ENCODE data around the gene TGFBR2.

TGFBR2 gene

DNA sequence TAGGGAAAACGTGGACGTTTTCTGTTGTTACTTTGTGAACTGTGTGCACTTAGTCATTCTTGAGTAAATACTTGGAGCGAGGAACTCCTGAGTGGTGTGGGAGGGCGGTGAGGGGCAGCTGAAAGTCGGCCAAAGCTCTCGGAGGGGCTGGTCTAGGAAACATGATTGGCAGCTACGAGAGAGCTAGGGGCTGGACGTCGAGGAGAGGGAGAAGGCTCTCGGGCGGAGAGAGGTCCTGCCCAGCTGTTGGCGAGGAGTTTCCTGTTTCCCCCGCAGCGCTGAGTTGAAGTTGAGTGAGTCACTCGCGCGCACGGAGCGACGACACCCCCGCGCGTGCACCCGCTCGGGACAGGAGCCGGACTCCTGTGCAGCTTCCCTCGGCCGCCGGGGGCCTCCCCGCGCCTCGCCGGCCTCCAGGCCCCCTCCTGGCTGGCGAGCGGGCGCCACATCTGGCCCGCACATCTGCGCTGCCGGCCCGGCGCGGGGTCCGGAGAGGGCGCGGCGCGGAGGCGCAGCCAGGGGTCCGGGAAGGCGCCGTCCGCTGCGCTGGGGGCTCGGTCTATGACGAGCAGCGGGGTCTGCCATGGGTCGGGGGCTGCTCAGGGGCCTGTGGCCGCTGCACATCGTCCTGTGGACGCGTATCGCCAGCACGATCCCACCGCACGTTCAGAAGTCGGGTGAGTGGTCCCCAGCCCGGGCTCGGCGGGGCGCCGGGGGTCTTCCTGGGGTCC, at the start of gene TGFBR2:
TSS of gene TGFBR2 (plus strand) at position 301 of the 731 bp plus-strand sequence. CDS start at position 584, 283 bp downstream.
- peak; percentile 44 to 69 for DNase-seq

DNA sequence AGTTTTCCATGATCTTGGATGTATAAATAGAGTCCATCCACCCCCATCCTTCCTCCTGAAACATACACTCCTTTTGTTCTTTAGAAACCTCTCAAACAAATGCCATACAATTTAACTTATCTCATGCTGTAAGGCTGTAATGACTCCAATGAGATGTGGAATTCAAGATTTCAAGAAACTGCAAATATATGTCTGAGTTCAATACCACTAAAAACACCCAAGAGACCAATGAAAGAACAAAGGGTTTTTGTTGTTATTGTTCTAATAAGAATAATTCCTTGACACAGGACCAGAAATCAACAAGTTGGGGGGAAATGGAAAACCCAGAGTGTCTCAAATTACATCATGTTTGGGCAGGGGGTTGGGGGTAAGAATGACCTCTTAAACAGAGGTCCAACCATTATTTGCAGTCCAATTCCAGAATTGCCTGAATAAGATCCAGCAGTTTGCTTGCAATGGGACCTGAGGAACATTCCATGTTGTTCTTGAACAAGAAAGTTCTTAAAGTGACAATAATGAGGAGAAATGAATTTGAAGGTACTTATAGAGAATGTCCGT, 48.6 kb upstream of the TGFBR2 start:
- DNase-seq: no peak

DNA sequence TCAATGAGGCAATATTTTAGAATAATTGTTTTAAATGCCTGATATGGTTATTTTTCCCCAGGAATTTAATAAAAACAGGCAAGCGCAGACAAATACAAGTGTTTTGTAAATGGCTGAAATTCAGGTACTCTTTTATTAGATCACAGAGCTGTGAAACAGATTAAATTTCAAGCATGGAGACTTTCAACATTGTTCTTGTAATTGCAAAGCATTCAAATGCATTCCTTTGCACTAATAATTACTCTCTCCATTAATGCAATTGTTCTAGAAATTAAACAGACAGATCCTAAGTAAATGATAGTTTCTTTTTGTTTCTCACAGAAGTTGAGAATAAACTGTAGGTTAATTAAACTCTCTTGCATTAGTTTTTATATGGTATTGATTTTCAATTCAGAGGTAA, 42.4 kb upstream of the TGFBR2 start:
- DNase-seq: no peak

DNA sequence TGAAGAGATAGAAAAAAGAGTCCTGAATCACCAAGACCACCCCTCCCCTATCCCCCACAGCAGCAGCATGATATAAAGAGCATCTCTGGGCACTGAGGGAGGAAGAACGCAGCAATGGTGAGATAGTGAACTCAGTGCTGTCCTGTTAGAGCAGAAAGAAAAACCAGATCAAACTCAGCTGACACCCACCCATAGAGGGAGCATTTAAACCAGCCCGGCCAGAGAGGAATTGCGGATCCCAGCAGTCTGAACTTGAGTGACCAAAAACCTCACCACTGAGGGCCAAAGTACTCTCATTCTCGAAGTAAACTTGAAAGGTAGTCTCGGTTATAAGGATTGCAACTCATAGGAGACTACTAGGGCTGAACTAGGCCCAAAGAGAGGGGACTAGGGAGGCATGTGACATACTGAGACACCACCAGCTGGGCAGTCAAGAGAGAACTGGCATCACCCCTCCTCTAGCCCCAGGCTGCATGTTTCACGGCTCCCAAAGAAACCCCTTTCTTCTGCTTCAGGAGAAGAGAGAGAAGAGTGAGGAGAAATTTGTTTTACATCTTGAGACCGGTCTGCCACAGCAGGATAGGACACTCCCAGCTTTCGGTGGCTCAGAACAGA, 39.2 kb upstream of the TGFBR2 start:
- DNase-seq: no peak

DNA sequence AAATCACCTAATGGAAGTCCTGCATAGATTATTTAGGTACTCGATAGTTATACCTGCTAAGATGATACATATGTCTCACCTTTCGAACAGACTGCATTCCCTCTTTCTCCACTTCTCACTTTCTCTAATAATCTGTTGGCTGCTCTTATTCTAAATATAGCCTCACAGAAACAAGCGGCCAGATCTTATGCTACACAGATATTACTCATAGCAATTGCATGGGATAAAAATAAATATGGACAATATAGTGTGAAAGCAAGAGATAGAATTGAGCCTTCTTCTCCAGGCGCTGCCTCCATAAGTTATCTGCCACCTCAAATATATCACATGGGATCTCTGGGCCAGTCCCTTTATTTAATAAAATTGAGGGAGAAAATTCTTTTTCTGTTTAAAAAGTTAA, 29.5 kb upstream of the TGFBR2 start:
- DNase-seq: no peak

DNA sequence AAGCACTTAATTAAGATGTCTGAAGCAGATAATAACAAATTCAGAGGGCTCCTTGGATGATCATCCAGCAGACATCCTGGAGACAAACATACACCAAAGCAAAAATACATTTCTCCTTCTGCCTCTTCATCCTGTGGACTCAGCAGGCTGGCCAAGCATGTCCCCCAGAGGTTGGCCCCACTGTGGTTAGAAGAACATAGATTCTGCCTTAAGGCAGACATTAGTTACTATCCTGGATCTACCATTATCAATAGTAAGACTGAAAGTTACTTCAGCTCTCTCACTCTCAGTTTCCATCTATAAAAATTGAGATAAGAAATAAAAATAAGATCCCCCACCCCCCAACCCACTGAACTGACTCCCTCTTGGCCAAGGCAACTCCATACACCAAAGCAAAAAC, 28.6 kb upstream of the TGFBR2 start:
- DNase-seq: no peak

DNA sequence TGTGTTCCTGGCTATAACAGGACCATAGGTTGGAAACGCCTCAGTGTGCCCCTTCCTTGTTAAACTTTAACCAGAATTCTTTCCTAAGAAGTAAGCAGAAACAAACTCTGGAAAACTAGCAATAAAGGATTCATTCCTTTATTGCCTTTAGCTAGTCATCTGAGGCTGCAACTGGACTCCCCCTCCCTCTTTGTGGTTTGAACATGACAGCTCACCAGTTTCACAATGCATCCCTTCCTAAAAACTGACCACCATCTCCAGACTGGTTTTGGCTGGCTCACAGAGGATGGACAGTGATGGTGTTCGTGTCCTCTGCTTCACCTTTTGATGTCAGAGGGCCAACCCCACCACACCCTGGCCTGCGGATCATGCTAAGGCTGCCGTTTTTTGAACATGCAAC, 27.9 kb upstream of the TGFBR2 start:
- no peak for DNase-seq

DNA sequence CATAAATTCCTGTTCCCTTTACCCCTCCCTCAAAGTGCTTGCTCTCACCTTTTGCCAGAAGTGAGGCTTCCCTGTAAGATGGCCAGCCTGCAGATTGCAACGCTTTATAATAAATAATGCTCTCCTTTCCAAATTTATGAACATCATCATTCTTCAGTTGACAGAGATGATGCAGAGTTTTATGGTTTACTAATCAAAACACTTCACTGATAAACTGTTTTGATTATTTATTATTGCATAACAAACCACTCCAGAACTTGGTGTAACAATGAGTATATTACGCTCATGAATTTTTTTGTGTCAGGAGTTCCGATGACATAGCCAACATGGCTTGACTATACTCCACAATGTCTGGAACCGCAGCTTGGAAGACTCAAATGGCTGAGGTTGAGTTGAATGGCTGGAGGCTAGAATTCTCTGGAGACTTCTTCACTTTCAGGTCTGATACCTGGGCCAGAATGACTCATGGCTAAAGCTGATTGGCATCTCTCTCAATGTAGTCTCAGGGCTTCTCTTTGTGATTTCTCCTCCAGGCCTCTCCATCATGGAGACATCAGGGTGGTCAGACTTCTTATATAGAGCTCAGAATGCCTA, 27.3 kb upstream of the TGFBR2 start:
- DNase-seq: no peak

DNA sequence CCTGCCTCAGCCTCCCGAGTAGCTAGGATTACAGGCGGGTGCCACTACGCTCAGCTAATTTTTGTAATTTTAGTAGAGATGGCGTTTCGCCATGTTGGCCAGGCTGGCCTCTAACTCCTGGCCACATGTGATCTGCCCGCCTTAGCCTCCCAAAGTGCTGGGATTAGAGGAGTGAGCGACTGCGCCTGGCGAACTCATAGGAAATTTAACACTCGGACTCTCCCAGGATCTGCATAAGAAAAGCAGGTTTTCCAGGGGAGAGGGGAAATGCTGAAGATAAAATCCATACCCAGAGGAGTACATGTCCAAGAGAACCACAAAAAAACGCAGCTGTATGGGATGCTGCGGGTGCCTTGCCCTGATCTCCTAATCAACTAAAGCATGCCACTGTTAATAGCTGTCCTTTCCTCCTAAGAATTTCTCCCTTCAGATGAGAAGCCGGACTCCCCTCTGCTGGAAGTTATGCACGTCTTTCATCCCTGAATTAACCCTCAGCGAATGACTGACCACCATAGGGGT, 25.3 kb upstream of the TGFBR2 start:
- no peak for DNase-seq

DNA sequence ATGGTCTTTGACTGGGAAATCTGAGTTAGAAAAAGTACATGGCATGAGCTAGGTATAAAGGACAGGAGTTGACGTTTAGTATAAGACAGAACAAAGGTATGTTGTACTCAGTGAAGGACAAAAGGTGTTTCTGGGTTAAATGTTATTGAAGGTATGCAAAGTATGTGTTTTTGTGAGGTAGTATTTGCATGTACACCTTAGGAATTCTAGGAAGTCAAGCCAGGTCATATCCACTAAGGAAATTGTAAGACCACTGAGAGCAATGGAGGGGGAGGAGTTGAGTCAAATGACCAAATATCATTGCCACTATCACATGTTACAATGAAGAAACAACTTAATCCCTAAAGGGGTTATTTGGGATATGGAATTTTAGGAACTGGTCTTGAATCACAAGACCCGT, 24.4 kb upstream of the TGFBR2 start:
- no peak for DNase-seq

DNA sequence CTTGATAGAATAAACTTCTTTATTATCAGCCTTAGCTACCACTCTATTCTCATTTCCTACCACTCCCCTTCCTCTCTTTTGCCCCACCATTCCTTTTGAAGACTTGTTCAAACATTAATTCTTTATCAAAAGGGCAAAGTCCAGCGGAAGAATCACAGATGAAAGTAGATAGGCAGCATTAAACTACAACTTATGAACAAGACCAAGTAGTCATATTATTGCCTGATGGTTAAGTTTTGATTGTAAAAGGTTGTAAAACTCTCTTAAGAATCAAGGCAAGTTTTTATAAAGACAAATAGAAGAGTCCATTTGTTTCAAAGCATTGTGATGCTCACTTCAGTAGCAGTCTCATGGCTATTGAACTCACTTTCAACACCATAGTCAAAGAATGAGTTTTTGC, 22.4 kb upstream of the TGFBR2 start:
- DNase-seq: no peak

DNA sequence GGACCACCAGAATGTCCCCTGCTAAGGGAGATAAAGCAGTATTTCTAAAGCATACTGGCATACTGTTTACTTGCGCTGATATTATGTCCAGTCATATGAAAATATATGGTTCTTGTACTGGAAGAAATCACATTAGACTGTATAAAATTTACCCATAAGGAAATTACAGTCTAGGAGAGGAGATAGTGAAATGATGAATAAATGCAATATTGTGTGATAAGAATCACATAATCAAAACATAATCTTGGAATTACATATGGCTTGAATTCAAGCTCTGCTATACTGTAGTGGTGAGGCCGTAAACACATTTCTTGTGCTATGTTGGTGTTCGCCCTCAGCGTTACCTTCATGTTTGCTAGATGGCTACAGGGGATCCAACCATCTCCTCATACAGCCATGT, 20.7 kb upstream of the TGFBR2 start:
- no peak for DNase-seq

DNA sequence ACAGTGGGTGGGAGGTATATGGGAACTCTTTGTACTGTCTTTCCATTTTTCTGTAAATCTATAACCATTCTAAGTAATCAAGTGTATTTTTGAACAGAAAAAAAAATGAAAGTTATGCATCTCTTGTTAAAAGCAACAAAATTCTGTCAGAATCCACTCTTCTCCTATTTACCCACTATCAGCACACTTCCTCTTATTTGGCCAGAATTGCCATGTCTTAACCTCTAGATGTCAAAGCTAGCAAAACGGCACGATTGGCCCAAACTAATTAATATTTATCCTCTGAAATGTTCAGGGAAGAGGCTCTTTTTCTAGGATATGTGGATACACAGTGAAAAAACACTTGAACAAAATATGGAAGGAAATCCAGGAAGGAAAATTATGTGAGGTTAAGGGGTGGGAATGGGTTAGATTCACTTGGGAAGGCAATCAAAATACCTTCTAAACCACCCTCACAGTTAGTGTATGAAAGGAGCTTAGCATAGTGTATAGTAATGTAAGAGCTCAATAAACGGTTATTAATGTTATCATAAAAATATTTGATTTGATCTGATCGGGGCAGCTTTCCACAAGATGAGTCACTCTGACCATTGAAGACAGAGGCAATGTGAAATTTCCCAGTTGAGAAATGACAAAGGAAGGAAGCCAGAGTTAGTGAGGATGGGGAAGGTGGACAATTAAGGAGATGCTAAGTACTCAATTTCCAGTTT, 20.1 kb upstream of the TGFBR2 start:
- no peak for DNase-seq

DNA sequence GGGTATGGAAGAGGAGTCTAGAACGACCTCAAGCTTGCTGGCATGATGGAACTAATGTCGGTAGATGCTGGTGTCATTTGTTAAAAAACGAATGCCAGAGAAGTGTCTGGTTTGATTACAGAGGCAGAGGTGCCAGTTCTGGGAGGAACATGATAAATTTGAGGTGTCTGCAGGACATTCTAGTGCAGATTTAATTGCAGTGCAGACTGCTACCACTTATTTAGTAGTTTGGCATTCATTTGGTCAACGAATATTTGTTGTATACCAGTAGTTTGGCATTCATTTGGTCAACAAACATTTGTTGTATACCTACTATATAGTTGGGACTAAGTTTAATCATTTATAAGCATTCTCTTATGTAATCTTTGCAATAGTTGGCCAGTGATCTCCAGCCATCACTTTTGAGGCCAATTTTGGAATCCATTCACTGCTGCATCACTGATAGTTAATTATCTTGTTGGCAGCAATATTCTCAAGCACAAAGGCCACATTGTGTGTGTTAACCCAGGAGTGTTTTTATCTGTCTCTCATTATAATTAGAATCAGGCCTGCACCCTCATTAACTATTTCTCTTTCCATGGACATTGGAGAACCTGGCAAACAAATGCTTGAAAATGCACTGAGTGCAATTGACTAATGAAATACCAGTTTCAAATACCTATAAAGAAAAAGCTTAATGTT, 19.5 kb upstream of the TGFBR2 start:
- peak in 1 of 2 experiments; percentile 28 for DNase-seq

DNA sequence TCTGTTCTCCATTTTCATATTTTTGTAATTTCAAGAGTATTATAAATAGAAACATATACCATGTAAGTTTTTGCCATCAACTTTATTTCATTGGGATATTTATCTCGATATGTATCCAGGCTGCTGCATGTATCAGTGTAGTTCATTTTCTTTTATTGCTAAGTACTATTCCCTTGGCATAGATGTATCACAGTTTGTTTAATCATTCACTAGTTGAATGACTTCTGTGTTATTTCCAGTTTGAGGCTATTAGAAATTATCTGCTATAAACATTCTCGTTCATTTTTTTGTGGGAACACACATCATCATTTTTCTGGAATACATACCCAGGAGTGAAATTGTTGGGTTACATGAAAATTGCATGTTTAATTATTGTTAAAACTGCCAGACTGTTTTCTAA, 18.5 kb upstream of the TGFBR2 start:
- no peak for DNase-seq

DNA sequence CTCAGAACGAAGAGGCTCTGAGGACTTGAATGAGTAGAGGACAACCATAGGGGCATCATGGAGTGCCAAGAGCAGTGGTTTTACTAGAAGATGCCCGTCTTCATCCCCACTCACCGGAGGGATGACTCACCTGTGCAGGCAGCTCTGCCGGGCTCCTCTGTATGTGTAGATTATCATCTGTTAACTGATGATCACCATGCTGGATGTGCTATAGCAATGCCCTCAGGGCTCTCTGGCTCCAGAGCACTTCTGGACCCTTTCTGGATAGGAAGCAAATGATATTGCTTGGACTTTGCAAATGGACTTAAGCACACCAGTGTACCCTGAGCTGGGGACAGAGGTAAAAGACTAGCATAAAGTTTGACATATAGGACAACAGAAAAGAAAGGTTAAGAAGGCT, 10.2 kb upstream of the TGFBR2 start:
- DNase-seq: no peak

DNA sequence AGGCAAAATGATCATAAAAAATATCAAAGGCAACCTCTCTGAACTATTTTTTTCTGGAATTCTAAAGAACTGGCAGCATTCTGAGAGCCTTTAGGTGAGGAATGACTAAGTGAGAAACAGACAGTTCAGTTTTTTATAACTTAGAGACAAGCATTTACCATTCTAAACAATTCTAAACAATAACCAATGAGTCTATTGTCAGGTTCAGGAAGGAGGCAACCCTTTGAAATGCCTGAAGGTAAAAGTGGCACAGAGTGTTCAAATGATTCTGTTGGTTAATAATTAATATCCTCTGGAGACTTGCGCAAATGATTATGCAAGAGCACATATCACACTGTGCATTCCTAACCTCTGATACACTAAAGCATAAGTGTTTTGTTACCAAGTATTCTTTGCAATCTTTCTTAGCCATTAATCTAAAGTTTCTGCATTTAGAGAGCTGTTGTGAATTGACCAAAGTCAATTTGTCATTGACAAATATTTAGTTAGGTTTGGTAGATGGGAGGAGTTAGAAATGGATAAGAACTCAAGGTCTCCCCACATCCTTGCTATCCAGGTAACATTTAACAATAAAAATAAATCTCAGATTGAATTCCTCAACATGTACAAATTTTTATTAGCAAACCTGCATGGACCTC, 9.2 kb upstream of the TGFBR2 start:
- DNase-seq: no peak

DNA sequence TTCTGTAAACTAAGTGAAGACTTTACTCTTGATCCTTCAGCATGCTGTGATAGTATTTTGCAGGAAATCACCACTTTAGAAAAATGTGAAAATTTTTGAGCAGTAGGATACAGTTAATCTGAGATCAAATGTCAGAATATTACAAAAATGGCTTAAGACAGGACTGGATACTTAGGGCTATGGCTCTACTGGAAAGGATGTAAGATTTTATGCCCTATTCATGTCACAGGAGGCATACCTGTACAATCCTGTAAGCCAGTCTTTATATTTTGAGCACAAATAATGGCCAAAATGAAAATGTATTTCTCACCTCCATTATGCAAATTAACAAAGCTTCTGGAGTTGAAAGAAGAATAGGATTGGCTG, 8.6 kb upstream of the TGFBR2 start:
- DNase-seq: no peak

DNA sequence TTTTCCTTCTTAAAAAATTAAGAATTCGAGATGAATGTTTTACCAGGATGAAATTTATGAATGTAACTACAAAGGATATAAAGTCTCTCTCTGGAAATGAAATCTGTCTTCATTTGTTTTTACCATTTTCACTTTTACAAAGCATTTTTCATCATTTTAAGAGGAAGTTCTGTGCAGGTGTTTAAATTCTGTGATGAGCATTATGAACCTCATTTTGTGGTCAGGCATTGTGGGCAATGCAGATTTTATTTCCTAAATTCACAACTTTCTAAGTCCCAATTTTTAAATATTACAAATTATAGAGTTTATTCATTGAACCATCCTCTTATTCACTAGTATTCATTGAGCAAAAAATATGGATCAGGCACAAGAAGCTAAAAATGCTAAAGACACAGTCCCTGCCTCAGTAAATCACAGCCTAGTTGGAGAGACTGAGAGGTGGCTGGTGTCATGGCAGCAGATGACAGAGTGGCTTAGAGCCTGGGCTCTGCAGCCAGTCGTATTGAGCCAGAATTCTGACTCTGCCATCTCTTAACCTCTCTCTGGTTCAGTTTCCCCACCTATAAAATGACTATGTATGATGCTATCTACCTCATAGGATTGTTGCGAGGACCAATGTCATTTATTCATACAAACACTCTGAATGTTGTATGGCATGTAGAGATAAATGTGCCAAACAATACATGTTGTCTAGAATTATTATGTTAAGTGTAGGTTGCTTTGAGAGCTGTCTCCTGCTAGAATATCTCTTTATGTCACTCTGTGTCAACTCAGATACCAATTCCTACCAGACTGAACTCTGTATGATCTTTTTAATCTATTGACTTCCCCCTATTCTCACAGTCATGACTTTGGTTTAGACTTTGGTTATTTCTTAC, 7.5 kb upstream of the TGFBR2 start:
- no peak for DNase-seq

DNA sequence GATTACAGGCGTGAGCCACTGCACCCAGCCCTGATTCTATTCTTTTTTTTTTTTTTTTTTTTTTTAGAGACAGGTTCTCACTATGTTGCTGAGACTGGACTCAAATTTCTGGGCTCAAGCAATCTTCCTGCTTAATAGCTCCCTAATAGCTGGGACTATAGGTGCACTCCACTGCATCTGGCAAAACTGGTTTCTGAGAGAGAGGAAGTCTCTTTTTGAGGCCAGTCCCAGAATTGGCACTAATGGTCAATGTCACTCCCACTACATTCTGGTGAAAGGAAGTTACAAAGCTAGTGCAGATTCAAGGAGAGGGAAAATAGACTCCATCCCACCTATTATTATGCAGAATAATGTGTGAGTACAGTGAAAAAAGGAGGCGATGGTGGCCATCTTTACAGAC, 5.8 kb upstream of the TGFBR2 start:
- DNase-seq: no peak

DNA sequence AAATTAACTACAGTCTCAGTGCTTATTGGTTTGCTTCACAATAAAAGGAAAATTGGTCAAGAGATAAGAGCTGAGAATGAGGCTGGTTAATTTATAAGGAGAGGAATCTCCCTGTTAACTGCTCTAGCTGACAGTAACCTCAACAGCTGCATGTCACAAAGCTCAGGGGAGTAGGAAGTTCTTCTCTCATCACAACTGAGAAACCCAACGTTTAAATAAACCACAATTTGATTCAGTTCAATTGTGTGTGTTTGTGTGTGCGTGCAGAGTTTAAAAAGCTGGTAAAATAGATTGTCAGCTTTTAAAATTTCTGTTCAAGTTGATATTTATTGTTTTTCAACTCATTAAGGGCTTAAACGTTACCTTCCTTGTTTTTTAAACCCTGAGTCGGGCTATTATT, 3.5 kb upstream of the TGFBR2 start:
- no peak for DNase-seq

Data from NCI-H446 (cell line).